Measurements from ENCODE around the gene VEGFD.

Gene VEGFD

DNA sequence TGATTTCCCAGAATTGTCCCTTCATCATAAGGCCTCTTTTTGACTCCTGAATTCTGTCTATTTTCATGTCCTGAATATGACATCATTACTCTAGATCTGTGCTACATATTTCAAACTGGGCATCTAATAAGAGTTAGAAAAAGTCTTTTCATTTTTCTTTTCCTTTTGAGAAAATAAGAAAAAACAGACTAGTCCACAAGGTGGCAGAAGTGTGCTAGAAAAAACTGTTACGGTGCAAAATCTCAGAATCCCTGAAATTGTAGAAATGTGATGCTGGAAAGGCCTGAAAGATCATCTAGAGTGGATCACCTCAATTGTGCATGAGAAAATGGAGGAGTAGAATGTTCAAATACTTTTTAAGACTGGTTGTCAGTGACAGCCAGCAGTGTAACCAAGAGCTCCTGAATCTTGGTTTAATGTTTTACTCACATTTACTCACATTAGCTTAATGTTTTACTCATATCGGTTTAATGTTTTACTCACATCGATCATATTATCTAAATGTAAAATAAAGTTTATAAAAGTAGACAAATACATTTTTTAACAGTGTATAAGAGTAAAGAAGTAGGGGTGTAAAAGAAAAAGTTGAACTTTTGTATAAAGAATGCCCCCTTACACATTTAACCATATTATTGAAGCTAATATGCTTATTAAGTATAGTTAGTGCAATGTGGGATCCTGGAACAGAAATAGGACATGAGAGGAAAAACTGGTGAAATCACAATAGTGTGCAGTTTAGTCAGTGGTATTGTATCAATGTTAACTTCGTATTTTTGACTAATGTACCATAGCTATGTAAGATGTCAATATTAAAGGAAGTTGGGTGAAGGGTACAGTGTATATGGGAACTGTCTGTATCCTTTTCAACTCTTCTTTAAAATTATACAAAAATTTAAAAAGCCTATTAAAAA is 84.0 kb downstream of the VEGFD start:
- DNase-seq = no peak

- no peak for DNase-seq
Observed at GRCh38 chrX:15298780-15299179, 85.4 kb downstream of the VEGFD start.

- DNase-seq = no peak
Observed at GRCh38 chrX:15298201-15298600, 86.0 kb downstream of the VEGFD start.

All from T-helper 1 cell (primary cell).